Activated CD4-positive, alpha-beta T cell treated with anti-CD3 and anti-CD28 coated beads for 36 hours (primary cell): ENCODE results near the gene GLCCI1. TPM values are rescaled to one million over a fixed set of nuclear protein-coding genes. Genes with fewer than 3 reads are reported as not detected.

Experiments used
- ATAC-seq: fragments of 200-7000 bp; cut with Tn5 transposase; one replicate; pipeline ENCODE4 v1.10.0; 2021; ENCODE audit warnings: mild to moderate bottlenecking, moderate library complexity
- CTCF ChIA-PET: fragments of 350-600 bp; sonication (Branson Sonifier 250); formaldehyde crosslinking; loops from one replicate; lab custom pipeline; 2021; ENCODE audit warnings: antibody characterized with exemption; lab: Charles Lee
- POLR2A ChIA-PET: fragments of 350-600 bp; sonication (Branson Sonifier 250); formaldehyde crosslinking; loops from one replicate; lab custom pipeline; 2021; ENCODE audit warnings: antibody characterized with exemption, inconsistent platforms; lab: Charles Lee
- DNase-seq: peaks from one replicate; pipeline ENCODE4 v3.0.0-alpha.2; 2020
- H3K27ac Mint-ChIP-seq: one replicate; pipeline ENCODE4 v1.8.0; 2021; ENCODE audit warnings: mixed read lengths
- H3K27me3 Mint-ChIP-seq: one replicate; pipeline ENCODE4 v1.8.0; 2021; ENCODE audit warnings: mixed read lengths
- H3K36me3 Mint-ChIP-seq: one replicate; pipeline ENCODE4 v1.8.0; 2021; ENCODE audit warnings: low read depth, mixed read lengths
- H3K4me1 Mint-ChIP-seq: one replicate; pipeline ENCODE4 v1.8.0; 2021; ENCODE audit warnings: mixed read lengths
- H3K4me3 Mint-ChIP-seq: one replicate; pipeline ENCODE4 v1.8.0; 2021; ENCODE audit warnings: mild to moderate bottlenecking, moderate library complexity, mixed read lengths
- H3K9me3 Mint-ChIP-seq: one replicate; pipeline ENCODE4 v1.8.0; 2021; ENCODE audit warnings: low read depth, mixed read lengths
- intact Hi-C, 2 experiments: fragments of 100-400 bp; cut with DNase I in 1 of 2; cut with micrococcal nuclease in 1 of 2; formaldehyde crosslinking; loops; one replicate each; pipeline versions ENCODE4 v1.14.2 to v1.15.1; 2022 to 2024; cut with DNase I, micrococcal nuclease
- total RNA-seq, 2 experiments: library from RNA; stranded (reverse); gene quantifications; one replicate each; pipeline ENCODE4 v1.2.3, GENCODE V29; 2021

GLCCI1 gene
- total RNA-seq, 2 experiments from 2014 or later, result 12.3 to 15.1 TPM

GRCh38 chr7:8114175-8114574 lies 145.6 kb downstream of the GLCCI1 start:
- DNase-seq (no peak), ATAC-seq (no peak)
- H3K27me3 Mint-ChIP-seq, result no peaks in the 10 kb centered on the region
- intact Hi-C loops, result no loop called here
- peaks cover 8% of the 10 kb centered on the region for H3K36me3 Mint-ChIP-seq
- no peak overlapping the region for H3K4me3 Mint-ChIP-seq
- H3K27ac Mint-ChIP-seq, result no peak overlapping the region
- H3K4me1 Mint-ChIP-seq, result peaks cover 59% of the 10 kb centered on the region
- ChIA-PET CTCF (no interaction called here), POLR2A (no interaction called here)
- peaks cover 14% of the 10 kb centered on the region for H3K9me3 Mint-ChIP-seq

GRCh38 chr7:8115547-8116402 lies 147.2 kb downstream of the GLCCI1 start:
- ChIA-PET POLR2A (no interaction called here), CTCF (interaction anchor here (0.5 to 1.0 kb wide), 2 partner anchors 10 to 848 kb away, joined by 3 to 4 read pairs; no protein-coding TSS in a partner anchor)
- intact Hi-C loops, result no loop called here
- Mint-ChIP-seq H3K9me3 (peaks cover 14% of the 10 kb centered on the region), H3K27me3 (no peaks in the 10 kb centered on the region), H3K4me1 (peaks cover 62% of the 10 kb centered on the region), H3K36me3 (peaks cover 8% of the 10 kb centered on the region), H3K27ac (peak overlapping the region; percentile 14), H3K4me3 (no peak overlapping the region)
- ATAC-seq (no peak), DNase-seq (no peak)

GRCh38 chr7:8117195-8117594 lies 148.6 kb downstream of the GLCCI1 start:
- POLR2A ChIA-PET, result no interaction called here
- peaks cover 14% of the 10 kb centered on the region for H3K9me3 Mint-ChIP-seq
- ATAC-seq, result peak; percentile 63

GRCh38 chr7:8119262-8119661 lies 150.7 kb downstream of the GLCCI1 start:
- H3K36me3 Mint-ChIP-seq, result peaks cover 3% of the 10 kb centered on the region
- H3K27ac Mint-ChIP-seq, result no peak overlapping the region
- ATAC-seq (no peak), DNase-seq (no peak)
- POLR2A ChIA-PET, result no interaction called here
- H3K4me1 Mint-ChIP-seq, result peaks cover 63% of the 10 kb centered on the region
- peaks cover 3% of the 10 kb centered on the region for H3K27me3 Mint-ChIP-seq
- intact Hi-C loops, result no loop called here
- CTCF ChIA-PET, result interaction anchor here (1.3 to 1.4 kb wide), 2 partner anchors 15 to 200 kb away, joined by 3 to 4 read pairs; no protein-coding TSS in a partner anchor
- no peak overlapping the region for H3K4me3 Mint-ChIP-seq
- peaks cover 10% of the 10 kb centered on the region for H3K9me3 Mint-ChIP-seq

More at GRCh38 chr7:8117195-8117594, 148.6 kb downstream of the GLCCI1 start:
- H3K27me3 Mint-ChIP-seq, result no peaks in the 10 kb centered on the region
- H3K4me3 Mint-ChIP-seq, result no peak overlapping the region
- H3K27ac Mint-ChIP-seq, result no peak overlapping the region
- intact Hi-C loops, result no loop called here
- no peak for DNase-seq
- H3K36me3 Mint-ChIP-seq, result peaks cover 8% of the 10 kb centered on the region
- H3K4me1 Mint-ChIP-seq, result peaks cover 61% of the 10 kb centered on the region
- CTCF ChIA-PET, result interaction anchor here (0.9 to 1.0 kb wide), 2 partner anchors 12 to 73 kb away, joined by 3 to 4 read pairs; no protein-coding TSS in a partner anchor

- H3K36me3 Mint-ChIP-seq, result no peaks in the 10 kb centered on the region
- no peak overlapping the region for H3K27ac Mint-ChIP-seq
- ChIA-PET POLR2A (interaction anchor here (0.8 kb wide), 1 partner anchor 480 kb away, joined by 3 read pairs; the partner anchor contains the start of gene UMAD1), CTCF (interaction anchor here (0.6 kb wide), 1 partner anchor 26 kb away, joined by 3 read pairs; no protein-coding TSS in a partner anchor)
- peaks cover 3% of the 10 kb centered on the region for H3K27me3 Mint-ChIP-seq
- H3K4me1 Mint-ChIP-seq, result peaks cover 63% of the 10 kb centered on the region
- no peak overlapping the region for H3K4me3 Mint-ChIP-seq
- ATAC-seq (no peak), DNase-seq (no peak)
- intact Hi-C loops, result loop anchor here (10.0 kb wide), 1 partner anchor 936 kb away; the partner anchor contains the start of gene C1GALT1 (in 2 of the 2)
- peaks cover 4% of the 10 kb centered on the region for H3K9me3 Mint-ChIP-seq
These were observed 151.9 kb downstream of the GLCCI1 start for GRCh38 chr7:8120390-8121058.

GRCh38 chr7:8121243-8121642 lies 152.6 kb downstream of the GLCCI1 start:
- ChIA-PET CTCF (interaction anchor here (0.6 kb wide), 1 partner anchor 25 kb away, joined by 3 read pairs; no protein-coding TSS in a partner anchor), POLR2A (interaction anchor here (0.8 kb wide), 1 partner anchor 481 kb away, joined by 3 read pairs; the partner anchor contains the start of gene UMAD1)
- Mint-ChIP-seq H3K9me3 (peaks cover under 1% of the 10 kb centered on the region), H3K27ac (peak overlapping the region; percentile 49), H3K27me3 (peaks cover 3% of the 10 kb centered on the region), H3K4me1 (peaks cover 63% of the 10 kb centered on the region), H3K36me3 (no peaks in the 10 kb centered on the region), H3K4me3 (no peak overlapping the region)
- intact Hi-C loops, result loop anchor here (10.0 kb wide), 1 partner anchor 936 kb away; the partner anchor contains the start of gene C1GALT1 (in 2 of the 2)
- no peak for DNase-seq
- no peak for ATAC-seq

GRCh38 chr7:8125680-8126444 lies 157.3 kb downstream of the GLCCI1 start:
- ATAC-seq (peak; percentile 93), DNase-seq (peak; percentile 88)
- Mint-ChIP-seq H3K4me3 (peak overlapping the region; percentile 62), H3K36me3 (peaks cover 3% of the 10 kb centered on the region), H3K4me1 (peaks cover 81% of the 10 kb centered on the region), H3K27me3 (peaks cover 5% of the 10 kb centered on the region), H3K9me3 (no peaks in the 10 kb centered on the region), H3K27ac (peak overlapping the region; percentile 95)
- POLR2A ChIA-PET, result interaction anchor here (0.5 to 2.1 kb wide), 13 partner anchors 9 to 181 kb away, joined by 3 to 22 read pairs (median 3); no protein-coding TSS in a partner anchor
- CTCF ChIA-PET, result interaction anchor here (0.7 to 1.6 kb wide), 8 partner anchors 8 to 445 kb away, joined by 3 to 5 read pairs (median 4); no protein-coding TSS in a partner anchor
- intact Hi-C loops, result loop anchor here (1.0 to 10.0 kb wide), 10 partner anchors 8 to 941 kb away; partner anchors contain the start of genes C1GALT1 (in 2 of the 2), GLCCI1 (in 2 of the 2), UMAD1 (in 2 of the 2) and MIOS (in 1 of the 2)

GRCh38 chr7:8126601-8127167 lies 158.1 kb downstream of the GLCCI1 start:
- no peak for ATAC-seq
- Mint-ChIP-seq H3K27me3 (peaks cover 5% of the 10 kb centered on the region), H3K9me3 (no peaks in the 10 kb centered on the region), H3K27ac (peak overlapping the region; percentile 95), H3K4me1 (peaks cover 81% of the 10 kb centered on the region), H3K4me3 (no peak overlapping the region), H3K36me3 (peaks cover 3% of the 10 kb centered on the region)
- intact Hi-C loops, result loop anchor here (1.0 to 10.0 kb wide), 10 partner anchors 8 to 942 kb away; partner anchors contain the start of genes C1GALT1 (in 2 of the 2), GLCCI1 (in 2 of the 2), UMAD1 (in 2 of the 2) and MIOS (in 1 of the 2)
- CTCF ChIA-PET, result interaction anchor here (1.2 to 1.5 kb wide), 3 partner anchors 18 to 64 kb away, joined by 3 to 5 read pairs (median 4); no protein-coding TSS in a partner anchor
- POLR2A ChIA-PET, result interaction anchor here (1.1 to 2.1 kb wide), 4 partner anchors 8 to 86 kb away, joined by 4 to 22 read pairs (median 6); no protein-coding TSS in a partner anchor
- DNase-seq, result no peak

GRCh38 chr7:8128449-8129317 lies 160.1 kb downstream of the GLCCI1 start:
- Mint-ChIP-seq H3K27ac (peak overlapping the region; percentile 45), H3K27me3 (peaks cover 2% of the 10 kb centered on the region), H3K36me3 (peaks cover 3% of the 10 kb centered on the region), H3K4me3 (no peak overlapping the region), H3K4me1 (peaks cover 91% of the 10 kb centered on the region), H3K9me3 (no peaks in the 10 kb centered on the region)
- ChIA-PET CTCF (interaction anchor here (0.7 to 0.8 kb wide), 2 partner anchors 14 to 1880 kb away, joined by 3 read pairs; no protein-coding TSS in a partner anchor), POLR2A (no interaction called here)
- DNase-seq (no peak), ATAC-seq (no peak)
- intact Hi-C loops, result loop anchor here (5.0 to 10.0 kb wide), 3 partner anchors 356 to 944 kb away; partner anchors contain the start of genes C1GALT1 (in 2 of the 2) and MIOS (in 1 of the 2)
